HepG2 (cell line): ENCODE measurements around the gene MYD88. TPM values are rescaled to one million over a fixed set of nuclear protein-coding genes. Genes with fewer than 3 reads are reported as not detected.

Experiments used
- ATM ChIP-seq: fragments of 450-650 bp; IDR thresholded peaks from 2 replicates; pipeline ENCODE4 v1.7.1; 2017; ENCODE audit warnings: mild to moderate bottlenecking, borderline replicate concordance
- BHLHE40 ChIP-seq: IDR thresholded peaks from 2 replicates; pipeline ENCODE4 v1.6.1; 2011; ENCODE audit warnings: low read length, improper control_type of control experiment
- HNRNPL ChIP-seq: fragments of 200-400 bp; formaldehyde crosslinking; IDR thresholded peaks from 2 replicates; pipeline ENCODE4 v1.6.1; 2017; ENCODE audit warnings: mild to moderate bottlenecking, low read depth, low read length
- NCOR1 ChIP-seq: fragments of 200-600 bp; sonication (generic); IDR thresholded peaks from 2 replicates; pipeline ENCODE4 v1.7.0; 2017; ENCODE audit warnings: antibody characterized with exemption, low read length, borderline replicate concordance
- ZBTB7A ChIP-seq: sonication (generic); formaldehyde crosslinking; IDR thresholded peaks from 2 replicates; pipeline ENCODE4 v1.8.0; 2022; ENCODE audit warnings: mild to moderate bottlenecking, missing genetic modification reagents
- ZFAT ChIP-seq: sonication (generic); formaldehyde crosslinking; conservative IDR thresholded peaks from 2 replicates; pipeline ENCODE4 v1.8.1; 2023; ENCODE audit warnings: missing genetic modification reagents, inconsistent platforms
- ZNF407 ChIP-seq: sonication (generic); formaldehyde crosslinking; IDR thresholded peaks from one replicate; pipeline ENCODE4 v1.5.1; 2020; ENCODE audit warnings: mild to moderate bottlenecking, missing genetic modification reagents; ENCODE audit errors: not compliant biosample characterization
- ZNF513 ChIP-seq: sonication (generic); formaldehyde crosslinking; conservative IDR thresholded peaks from 2 replicates; pipeline ENCODE4 v1.5.0; 2020; ENCODE audit warnings: missing genetic modification reagents
- ZNF788 ChIP-seq: sonication (generic); formaldehyde crosslinking; IDR thresholded peaks from 2 replicates; pipeline ENCODE4 v1.5.0; 2020; ENCODE audit warnings: mild to moderate bottlenecking, missing genetic modification reagents, borderline replicate concordance
- polyA plus RNA-seq, 8 experiments: library from polyadenylated mRNA; depleted of rRNA in 3 of 8; stranded (reverse) in 7 of 8; unstranded in 1 of 8; fragments of >200 nt; fragmentation: Illumina TruSeq in 4 of 8; extraction: Trizol in 4 of 8; gene quantifications; 2 replicates each; pipeline versions ENCODE4 v1.2.1 to v1.2.3, GENCODE V29; 2011 to 2016; ENCODE audit warnings: low read depth in 4 of 8, missing spikeins in 1 of 8, mixed read lengths in 1 of 8; ENCODE audit not compliant: insufficient read depth in 1 of 8
- total RNA-seq, 5 experiments: library from RNA; depleted of rRNA; stranded (reverse); fragments of >200 nt; fragmentation: Illumina TruSeq; extraction: Trizol; gene quantifications; 2 replicates each; pipeline ENCODE4 v1.2.3, GENCODE V29; 2016; ENCODE audit warnings: low read depth in 1 of 5
- TF ChIP-seq, protein P1 (sequence below): sonication (generic); formaldehyde crosslinking; IDR thresholded peaks from 2 replicates; pipeline ENCODE4 v1.9.0; 2021; ENCODE audit warnings: mild to moderate bottlenecking, missing genetic modification reagents
- TF ChIP-seq, protein P2 (sequence below): sonication (generic); formaldehyde crosslinking; IDR thresholded peaks from 2 replicates; pipeline ENCODE4 v1.4.0; 2020; ENCODE audit warnings: missing genetic modification reagents

The MYD88 gene
- total and polyA plus RNA-seq, 2 of the 13 experiments (the other 11 are each of a cell fraction or from before 2014, with no cell fraction given), result 7.6 to 32.7 TPM

- TF ChIP-seq, protein P1, sequence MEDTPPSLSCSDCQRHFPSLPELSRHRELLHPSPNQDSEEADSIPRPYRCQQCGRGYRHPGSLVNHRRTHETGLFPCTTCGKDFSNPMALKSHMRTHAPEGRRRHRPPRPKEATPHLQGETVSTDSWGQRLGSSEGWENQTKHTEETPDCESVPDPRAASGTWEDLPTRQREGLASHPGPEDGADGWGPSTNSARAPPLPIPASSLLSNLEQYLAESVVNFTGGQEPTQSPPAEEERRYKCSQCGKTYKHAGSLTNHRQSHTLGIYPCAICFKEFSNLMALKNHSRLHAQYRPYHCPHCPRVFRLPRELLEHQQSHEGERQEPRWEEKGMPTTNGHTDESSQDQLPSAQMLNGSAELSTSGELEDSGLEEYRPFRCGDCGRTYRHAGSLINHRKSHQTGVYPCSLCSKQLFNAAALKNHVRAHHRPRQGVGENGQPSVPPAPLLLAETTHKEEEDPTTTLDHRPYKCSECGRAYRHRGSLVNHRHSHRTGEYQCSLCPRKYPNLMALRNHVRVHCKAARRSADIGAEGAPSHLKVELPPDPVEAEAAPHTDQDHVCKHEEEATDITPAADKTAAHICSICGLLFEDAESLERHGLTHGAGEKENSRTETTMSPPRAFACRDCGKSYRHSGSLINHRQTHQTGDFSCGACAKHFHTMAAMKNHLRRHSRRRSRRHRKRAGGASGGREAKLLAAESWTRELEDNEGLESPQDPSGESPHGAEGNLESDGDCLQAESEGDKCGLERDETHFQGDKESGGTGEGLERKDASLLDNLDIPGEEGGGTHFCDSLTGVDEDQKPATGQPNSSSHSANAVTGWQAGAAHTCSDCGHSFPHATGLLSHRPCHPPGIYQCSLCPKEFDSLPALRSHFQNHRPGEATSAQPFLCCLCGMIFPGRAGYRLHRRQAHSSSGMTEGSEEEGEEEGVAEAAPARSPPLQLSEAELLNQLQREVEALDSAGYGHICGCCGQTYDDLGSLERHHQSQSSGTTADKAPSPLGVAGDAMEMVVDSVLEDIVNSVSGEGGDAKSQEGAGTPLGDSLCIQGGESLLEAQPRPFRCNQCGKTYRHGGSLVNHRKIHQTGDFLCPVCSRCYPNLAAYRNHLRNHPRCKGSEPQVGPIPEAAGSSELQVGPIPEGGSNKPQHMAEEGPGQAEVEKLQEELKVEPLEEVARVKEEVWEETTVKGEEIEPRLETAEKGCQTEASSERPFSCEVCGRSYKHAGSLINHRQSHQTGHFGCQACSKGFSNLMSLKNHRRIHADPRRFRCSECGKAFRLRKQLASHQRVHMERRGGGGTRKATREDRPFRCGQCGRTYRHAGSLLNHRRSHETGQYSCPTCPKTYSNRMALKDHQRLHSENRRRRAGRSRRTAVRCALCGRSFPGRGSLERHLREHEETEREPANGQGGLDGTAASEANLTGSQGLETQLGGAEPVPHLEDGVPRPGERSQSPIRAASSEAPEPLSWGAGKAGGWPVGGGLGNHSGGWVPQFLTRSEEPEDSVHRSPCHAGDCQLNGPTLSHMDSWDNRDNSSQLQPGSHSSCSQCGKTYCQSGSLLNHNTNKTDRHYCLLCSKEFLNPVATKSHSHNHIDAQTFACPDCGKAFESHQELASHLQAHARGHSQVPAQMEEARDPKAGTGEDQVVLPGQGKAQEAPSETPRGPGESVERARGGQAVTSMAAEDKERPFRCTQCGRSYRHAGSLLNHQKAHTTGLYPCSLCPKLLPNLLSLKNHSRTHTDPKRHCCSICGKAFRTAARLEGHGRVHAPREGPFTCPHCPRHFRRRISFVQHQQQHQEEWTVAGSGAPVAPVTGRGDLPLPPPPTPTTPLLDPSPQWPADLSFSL (CRISPR knock-in tag), result no peak; the same call in 1 of the 2 replicates
- TF ChIP-seq ATM (no peak), ZFAT (no peak), ZNF513 (CRISPR knock-in tag) (no peak), NCOR1 (peak; percentile 87; the same call in 1 of the 2 replicates), BHLHE40 (no peak), HNRNPL (0 out of 2 replicates have a peak, but pooled peaks have one; percentile 62), ZNF407 (CRISPR knock-in tag) (no peak), ZNF788 (0 out of 2 replicates have a peak, but pooled peaks have one; percentile 37), ZBTB7A (CRISPR knock-in tag) (no peak)
- TF ChIP-seq, protein P2, sequence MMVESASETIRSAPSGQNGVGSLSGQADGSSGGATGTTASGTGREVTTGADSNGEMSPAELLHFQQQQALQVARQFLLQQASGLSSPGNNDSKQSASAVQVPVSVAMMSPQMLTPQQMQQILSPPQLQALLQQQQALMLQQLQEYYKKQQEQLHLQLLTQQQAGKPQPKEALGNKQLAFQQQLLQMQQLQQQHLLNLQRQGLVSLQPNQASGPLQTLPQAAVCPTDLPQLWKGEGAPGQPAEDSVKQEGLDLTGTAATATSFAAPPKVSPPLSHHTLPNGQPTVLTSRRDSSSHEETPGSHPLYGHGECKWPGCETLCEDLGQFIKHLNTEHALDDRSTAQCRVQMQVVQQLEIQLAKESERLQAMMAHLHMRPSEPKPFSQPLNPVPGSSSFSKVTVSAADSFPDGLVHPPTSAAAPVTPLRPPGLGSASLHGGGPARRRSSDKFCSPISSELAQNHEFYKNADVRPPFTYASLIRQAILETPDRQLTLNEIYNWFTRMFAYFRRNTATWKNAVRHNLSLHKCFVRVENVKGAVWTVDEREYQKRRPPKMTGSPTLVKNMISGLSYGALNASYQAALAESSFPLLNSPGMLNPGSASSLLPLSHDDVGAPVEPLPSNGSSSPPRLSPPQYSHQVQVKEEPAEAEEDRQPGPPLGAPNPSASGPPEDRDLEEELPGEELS (CRISPR knock-in tag), result peak; percentile 30; the same call in 1 of the 2 replicates
Measured at GRCh38 chr3:38130631-38131065, 7.8 kb upstream of the MYD88 start (continued).
